Stomach (tissue), 9 donors: ENCODE data around the gene FKBP14. TPM values are rescaled to one million over a fixed set of nuclear protein-coding genes. Genes with fewer than 3 reads are reported as not detected.

Experiments
- DNase-seq, 2 donors: peaks; one replicate each; pipeline versions ENCODE4 v3.0.0 to v3.0.0-alpha.2; 2013 to 2019
- H3K27ac ChIP-seq, 5 donors: fragments of 200-600 bp in 4 of 5; sonication (generic) in 4 of 5; one replicate each; pipeline ENCODE4 v1.5.1; 2013 to 2019; ENCODE audit warnings: mild to moderate bottlenecking in 1 of 5, moderate library complexity in 1 of 5
- H3K27me3 ChIP-seq, 3 donors: fragments of 200-600 bp; sonication (generic); one replicate each; pipeline ENCODE4 v1.5.1; 2017 to 2019; ENCODE audit warnings: mixed run types in 1 of 3
- H3K36me3 ChIP-seq, 4 donors: fragments of 200-600 bp; sonication (generic); 1 replicate in 3 of 4; 2 replicates in 1 of 4; pipeline ENCODE4 v1.5.1; 2016 to 2019
- H3K4me1 ChIP-seq, 4 donors: fragments of 200-600 bp; sonication (generic); one replicate each; pipeline ENCODE4 v1.5.1; 2016 to 2019
- H3K4me3 ChIP-seq, 4 donors: fragments of 200-600 bp; sonication (generic) in 3 of 4; one replicate each; pipeline ENCODE4 v1.5.1; 2016 to 2019; ENCODE audit warnings: mild to moderate bottlenecking in 1 of 4
- H3K9me3 ChIP-seq, 4 donors: fragments of 200-600 bp; sonication (generic); one replicate each; pipeline ENCODE4 v1.5.1; 2016 to 2019
- EP300 ChIP-seq: sonication (generic); formaldehyde crosslinking; IDR thresholded peaks from one replicate; pipeline ENCODE4 v1.6.1; 2017; ENCODE audit warnings: antibody characterized with exemption
- POLR2A ChIP-seq, 4 donors: fragments of 450-650 bp; IDR thresholded peaks; one replicate each; pipeline ENCODE4 v1.6.1; 2016; ENCODE audit warnings: antibody characterized with exemption in 4 of 4, control low read depth in 2 of 4, mild to moderate bottlenecking in 1 of 4, moderate library complexity in 1 of 4
- POLR2AphosphoS5 ChIP-seq, 3 donors: sonication (generic); formaldehyde crosslinking; IDR thresholded peaks; one replicate each; pipeline ENCODE4 v1.6.1; 2016; ENCODE audit warnings: antibody characterized with exemption in 3 of 3
- WGBS, 5 donors: extraction: QIAGEN DNeasy Blood & Tissue Kit in 3 of 5; methylation state at CpG; one replicate each; pipeline versions ENCODE4 v1.1.5 to v1.1.7; 2013 to 2018; 5-methylcytosine and 5-hydroxymethylcytosine counted together
- intact Hi-C: fragments of 100-400 bp; cut with DNase I; formaldehyde crosslinking; loops from one replicate; pipeline ENCODE4 v1.15.1; 2023; ENCODE audit warnings: low total_unique reads
- polyA plus RNA-seq, 3 donors: library from polyadenylated mRNA; stranded (reverse); fragments of 200-250 nt; gene quantifications; one replicate each; pipeline ENCODE4 v1.2.3, GENCODE V29; 2013
- total RNA-seq, 5 donors: library from RNA; depleted of rRNA; stranded (reverse); fragments of >200 nt; gene quantifications; one replicate each; pipeline versions ENCODE4 v1.1.0 to v1.2.3, GENCODE V29; 2014 to 2016
- TF ChIP-seq, protein P1 (sequence below), 7 experiments: fragments of 450-650 bp in 4 of 7; fragments of 200-600 bp in 3 of 7; sonication (generic) in 3 of 7; IDR thresholded peaks; one replicate each; pipeline ENCODE4 v1.5.1; 2016 to 2019; ENCODE audit warnings: antibody characterized with exemption in 7 of 7, control low read depth in 2 of 7, mild to moderate bottlenecking in 1 of 7
- donor health status: healthy with polysubstance abuse.
- donor health status: Bipolar disorder and iron deficiency.
- donor health status: healthy.

The FKBP14 gene
- total and polyA plus RNA-seq, 8 donors = 0.29 to 45.2 (median 5.9) TPM

GRCh38 chr7:30010021-30010420 lies 16.5 kb downstream of the FKBP14 start:
- Histone ChIP-seq H3K27ac (no peak overlapping the region), H3K9me3 (no peaks in the 10 kb centered on the region), H3K4me1 (no peaks in the 10 kb centered on the region), H3K27me3 (no peaks in the 10 kb centered on the region), H3K4me3 (no peak overlapping the region), H3K36me3 (peaks cover 0 to 22% (median 21%) of the 10 kb centered on the region in 4 donors)
- WGBS, 5 donors = 82 to 90% (median 88%) methylated on average over 6 of the region's 6 CpGs
- DNase-seq = no peak
- TF ChIP-seq POLR2AphosphoS5 (IDR thresholded peaks at IDR 0.05) (no peak), EP300 (no peak), POLR2A (IDR thresholded peaks at IDR 0.05) (no peak)
- TF ChIP-seq, protein P1, sequence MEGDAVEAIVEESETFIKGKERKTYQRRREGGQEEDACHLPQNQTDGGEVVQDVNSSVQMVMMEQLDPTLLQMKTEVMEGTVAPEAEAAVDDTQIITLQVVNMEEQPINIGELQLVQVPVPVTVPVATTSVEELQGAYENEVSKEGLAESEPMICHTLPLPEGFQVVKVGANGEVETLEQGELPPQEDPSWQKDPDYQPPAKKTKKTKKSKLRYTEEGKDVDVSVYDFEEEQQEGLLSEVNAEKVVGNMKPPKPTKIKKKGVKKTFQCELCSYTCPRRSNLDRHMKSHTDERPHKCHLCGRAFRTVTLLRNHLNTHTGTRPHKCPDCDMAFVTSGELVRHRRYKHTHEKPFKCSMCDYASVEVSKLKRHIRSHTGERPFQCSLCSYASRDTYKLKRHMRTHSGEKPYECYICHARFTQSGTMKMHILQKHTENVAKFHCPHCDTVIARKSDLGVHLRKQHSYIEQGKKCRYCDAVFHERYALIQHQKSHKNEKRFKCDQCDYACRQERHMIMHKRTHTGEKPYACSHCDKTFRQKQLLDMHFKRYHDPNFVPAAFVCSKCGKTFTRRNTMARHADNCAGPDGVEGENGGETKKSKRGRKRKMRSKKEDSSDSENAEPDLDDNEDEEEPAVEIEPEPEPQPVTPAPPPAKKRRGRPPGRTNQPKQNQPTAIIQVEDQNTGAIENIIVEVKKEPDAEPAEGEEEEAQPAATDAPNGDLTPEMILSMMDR (IDR thresholded peaks at IDR 0.05) = no peak
- intact Hi-C loops = no loop called here

DNA sequence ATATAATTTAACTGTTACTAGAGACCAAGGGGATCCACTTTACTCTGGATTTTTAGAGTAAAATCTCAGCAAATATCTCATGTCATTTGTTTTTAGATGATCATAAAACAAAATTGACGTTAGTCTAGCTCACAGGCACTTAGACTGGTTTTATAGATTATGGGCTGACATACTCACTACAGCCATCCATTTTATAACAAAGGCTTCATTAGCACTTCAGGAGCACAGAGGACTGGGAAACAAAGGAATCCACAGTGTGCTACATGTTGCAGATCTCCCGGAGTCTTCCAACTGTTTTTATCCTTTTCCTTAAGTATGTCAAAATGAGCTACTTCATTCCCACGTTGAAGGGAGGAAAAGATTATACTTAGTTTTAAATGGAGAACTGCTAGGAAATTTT lies 21.0 kb downstream of the FKBP14 start:
- 51 to 62% (median 55%) methylated on average over 3 of the region's 3 CpGs for WGBS, 5 donors
- Histone ChIP-seq H3K4me3 (no peak overlapping the region), H3K27me3 (no peaks in the 10 kb centered on the region), H3K4me1 (peaks cover 0 to 5% (median 2%) of the 10 kb centered on the region in 4 donors), H3K27ac (no peak overlapping the region), H3K36me3 (no peaks in the 10 kb centered on the region), H3K9me3 (no peaks in the 10 kb centered on the region)
- DNase-seq = no peak
- TF ChIP-seq EP300 = no peak
- no peak for TF ChIP-seq POLR2A (IDR thresholded peaks at IDR 0.05)
- no peak for TF ChIP-seq POLR2AphosphoS5 (IDR thresholded peaks at IDR 0.05)
- TF ChIP-seq, protein P1 (IDR thresholded peaks at IDR 0.05) = no peak
- intact Hi-C loops = no loop called here

- intact Hi-C loops = no loop called here
- Histone ChIP-seq H3K9me3 (no peaks in the 10 kb centered on the region), H3K27me3 (no peaks in the 10 kb centered on the region), H3K4me3 (no peak overlapping the region), H3K27ac (no peak overlapping the region), H3K36me3 (no peaks in the 10 kb centered on the region), H3K4me1 (peaks cover 0 to 5% (median 2%) of the 10 kb centered on the region in 4 donors)
- 31 to 70% (median 47%) methylated on average over 6 of the region's 6 CpGs for whole genome bisulfite sequencing, 5 donors
- no peak for DNase-seq
- TF ChIP-seq, protein P1 (IDR thresholded peaks at IDR 0.05) = no peak
- TF ChIP-seq POLR2AphosphoS5 (IDR thresholded peaks at IDR 0.05) (no peak), POLR2A (IDR thresholded peaks at IDR 0.05) (no peak), EP300 (no peak)
Observed at GRCh38 chr7:30003098-30003497, 23.4 kb downstream of the FKBP14 start.

- WGBS, 5 donors = 91 to 98% (median 95%) methylated on average over 2 of the region's 2 CpGs
- Histone ChIP-seq H3K4me3 (no peak overlapping the region), H3K36me3 (no peaks in the 10 kb centered on the region), H3K27ac (no peak overlapping the region), H3K4me1 (peaks cover 0 to 5% (median 2%) of the 10 kb centered on the region in 4 donors), H3K9me3 (no peaks in the 10 kb centered on the region), H3K27me3 (no peaks in the 10 kb centered on the region)
- intact Hi-C loops = no loop called here
- no peak for DNase-seq
- TF ChIP-seq POLR2AphosphoS5 (IDR thresholded peaks at IDR 0.05) = no peak
- no peak for TF ChIP-seq POLR2A (IDR thresholded peaks at IDR 0.05)
- no peak for TF ChIP-seq EP300
- TF ChIP-seq, protein P1 (IDR thresholded peaks at IDR 0.05) = no peak
Observed at GRCh38 chr7:30001998-30002397, 24.5 kb downstream of the FKBP14 start.
